GM18498 (cell line): ENCODE results near the gene TNIP2.

ENCODE experiments used
- ATAC-seq: cut with Tn5 transposase; IDR thresholded peaks from one replicate; pipeline ENCODE4 v1.9.1; 2021; ENCODE audit warnings: mild to moderate bottlenecking, moderate library complexity; ENCODE audit not compliant: unreplicated experiment

TNIP2 gene

GRCh38 chr4:2755821-2756690 lies at the start of gene TNIP2:
TNIP2 (minus strand) TSS chr4:2756336; CDS start chr4:2756289, 47 bp downstream.
- peak; percentile 72 for ATAC-seq

DNA sequence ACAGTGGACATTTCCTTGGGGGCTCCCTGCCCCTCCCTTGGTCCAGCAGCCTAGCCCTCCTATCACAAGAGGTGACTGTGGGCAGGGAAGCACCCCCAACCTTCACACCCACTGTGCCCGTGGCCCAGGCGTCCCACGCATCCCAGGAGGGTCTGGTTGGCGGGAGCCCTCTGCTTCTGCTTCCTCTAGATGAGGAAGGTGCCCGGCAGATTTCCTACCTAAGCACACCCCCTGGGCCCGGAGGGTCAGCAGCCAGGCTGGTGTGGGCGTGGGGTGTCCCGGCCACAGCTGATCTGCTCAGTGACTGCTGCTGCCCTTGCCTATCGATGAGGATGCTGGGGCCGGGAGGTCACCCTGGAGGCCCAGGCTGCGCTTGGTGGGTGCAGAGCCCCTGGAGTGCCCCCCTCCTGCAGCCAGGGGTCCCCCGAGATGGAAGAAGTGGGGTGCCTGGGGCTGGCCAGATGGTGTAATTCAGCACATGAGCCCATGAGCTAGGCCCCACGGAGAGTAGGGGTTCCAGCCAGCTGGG lies 48.9 kb upstream of the TNIP2 start:
- ATAC-seq: no peak

DNA sequence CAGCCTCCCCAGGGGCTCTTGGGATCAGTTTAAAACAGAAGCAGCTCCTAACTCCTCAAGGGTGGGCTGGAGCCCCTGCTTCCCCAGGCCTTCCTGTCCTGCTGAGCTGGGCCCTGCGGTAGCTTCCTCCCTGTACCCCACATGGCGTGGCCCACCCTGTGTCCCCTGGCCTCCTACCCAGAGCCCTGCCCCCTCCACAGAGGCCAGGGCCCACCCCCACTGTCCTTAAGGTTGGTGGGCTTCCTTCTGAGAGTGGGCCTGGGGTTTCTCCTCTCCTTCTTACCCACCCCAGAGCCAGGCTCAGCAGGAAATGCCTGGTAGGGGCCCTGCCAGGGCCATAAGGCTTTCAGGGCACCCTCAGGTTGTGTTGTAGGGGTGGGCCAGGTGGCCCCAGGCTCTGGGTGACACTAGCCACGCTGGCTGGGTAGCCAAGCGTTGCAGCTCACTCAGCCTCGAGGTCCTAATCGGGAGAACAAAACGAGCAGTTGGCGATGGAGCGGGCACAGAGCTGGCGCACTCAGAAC lies 48.4 kb upstream of the TNIP2 start:
- no peak for ATAC-seq

- no peak for ATAC-seq
Observed at GRCh38 chr4:2803624-2804448, 47.7 kb upstream of the TNIP2 start.

GRCh38 chr4:2802618-2803531 lies 46.7 kb upstream of the TNIP2 start:
- no peak for ATAC-seq

GRCh38 chr4:2800691-2801596 lies 44.8 kb upstream of the TNIP2 start:
- peak; percentile 30 for ATAC-seq

GRCh38 chr4:2799971-2800690 lies 44.0 kb upstream of the TNIP2 start:
- ATAC-seq: no peak

GRCh38 chr4:2799224-2799911 lies 43.2 kb upstream of the TNIP2 start:
- peak; percentile 7 for ATAC-seq

DNA sequence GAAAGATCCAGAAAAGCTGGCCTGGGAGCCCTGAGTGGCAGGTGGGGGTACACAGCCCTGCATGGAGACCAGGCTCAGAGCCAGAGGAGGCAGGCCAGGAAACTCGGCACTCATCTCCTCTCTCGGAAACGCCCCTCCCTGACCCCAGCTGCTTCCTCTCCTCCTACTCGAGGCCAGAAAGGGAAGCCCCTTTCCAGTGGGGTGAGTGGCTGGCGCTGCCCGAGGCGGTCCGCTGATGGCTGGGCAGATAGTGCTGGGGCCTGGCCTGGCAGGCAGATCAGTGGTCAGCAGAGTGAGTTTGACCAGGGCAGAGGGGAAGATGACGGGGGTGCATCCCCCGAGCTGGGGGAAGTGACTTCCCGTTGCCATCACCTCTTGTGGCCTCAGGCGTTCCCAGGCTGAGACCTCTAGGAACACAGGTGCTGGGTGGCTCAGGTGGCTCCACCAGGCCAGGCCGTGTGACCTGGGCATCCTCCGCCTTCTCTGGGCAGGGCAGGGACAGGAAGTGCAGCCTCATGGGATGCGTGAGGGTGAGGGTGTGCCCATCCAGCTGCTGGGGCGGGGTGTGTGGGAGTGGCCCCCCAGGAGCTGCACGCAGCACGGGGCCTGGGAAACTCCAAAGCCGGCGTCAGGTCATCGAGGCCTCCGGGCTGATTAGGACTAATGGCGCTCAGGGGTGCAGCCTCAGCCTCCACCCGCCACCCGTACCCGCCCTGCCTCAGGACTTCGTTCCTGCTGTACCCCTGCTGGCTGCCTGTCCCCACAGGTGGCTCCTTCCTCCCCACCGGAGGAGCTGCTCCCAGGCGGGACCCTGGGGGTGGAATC lies 42.5 kb upstream of the TNIP2 start:
- peak; percentile 42 for ATAC-seq

GRCh38 chr4:2797545-2798305 lies 41.6 kb upstream of the TNIP2 start:
- no peak for ATAC-seq

DNA sequence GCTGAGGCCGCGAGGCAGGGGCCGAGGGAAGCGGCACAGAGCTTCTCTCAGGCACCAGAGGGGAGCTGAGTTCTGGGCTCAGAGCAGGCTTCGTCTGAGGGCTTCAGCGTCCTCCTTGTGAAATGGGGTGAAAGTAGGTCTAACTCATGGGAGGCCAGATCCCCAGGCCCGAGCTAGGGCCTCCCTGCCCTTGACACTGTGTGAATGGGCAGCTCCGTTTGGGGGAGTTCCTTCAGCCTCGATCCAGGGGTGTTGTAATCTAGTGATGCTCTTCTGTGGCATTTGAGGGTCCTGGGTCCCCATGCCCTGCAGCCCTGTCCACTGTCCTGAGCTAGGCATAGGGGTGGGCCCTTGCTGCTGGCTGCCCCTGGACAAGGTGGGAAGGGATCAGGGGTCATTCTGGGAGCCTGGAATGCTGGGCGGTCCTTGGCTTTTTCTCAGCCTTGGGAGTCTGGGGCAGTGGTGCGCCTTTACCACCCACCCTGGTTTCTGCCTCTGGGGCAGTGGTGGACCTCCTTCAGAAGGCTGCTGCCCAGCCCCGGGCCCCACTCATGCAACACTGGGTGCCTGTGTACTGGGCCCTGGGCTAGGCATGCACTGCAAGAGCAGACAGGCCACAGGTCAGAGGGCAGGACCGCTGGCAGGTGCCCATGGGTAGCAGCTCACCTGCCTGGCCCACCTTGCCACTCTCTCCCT lies 40.9 kb upstream of the TNIP2 start:
- no peak for ATAC-seq

DNA sequence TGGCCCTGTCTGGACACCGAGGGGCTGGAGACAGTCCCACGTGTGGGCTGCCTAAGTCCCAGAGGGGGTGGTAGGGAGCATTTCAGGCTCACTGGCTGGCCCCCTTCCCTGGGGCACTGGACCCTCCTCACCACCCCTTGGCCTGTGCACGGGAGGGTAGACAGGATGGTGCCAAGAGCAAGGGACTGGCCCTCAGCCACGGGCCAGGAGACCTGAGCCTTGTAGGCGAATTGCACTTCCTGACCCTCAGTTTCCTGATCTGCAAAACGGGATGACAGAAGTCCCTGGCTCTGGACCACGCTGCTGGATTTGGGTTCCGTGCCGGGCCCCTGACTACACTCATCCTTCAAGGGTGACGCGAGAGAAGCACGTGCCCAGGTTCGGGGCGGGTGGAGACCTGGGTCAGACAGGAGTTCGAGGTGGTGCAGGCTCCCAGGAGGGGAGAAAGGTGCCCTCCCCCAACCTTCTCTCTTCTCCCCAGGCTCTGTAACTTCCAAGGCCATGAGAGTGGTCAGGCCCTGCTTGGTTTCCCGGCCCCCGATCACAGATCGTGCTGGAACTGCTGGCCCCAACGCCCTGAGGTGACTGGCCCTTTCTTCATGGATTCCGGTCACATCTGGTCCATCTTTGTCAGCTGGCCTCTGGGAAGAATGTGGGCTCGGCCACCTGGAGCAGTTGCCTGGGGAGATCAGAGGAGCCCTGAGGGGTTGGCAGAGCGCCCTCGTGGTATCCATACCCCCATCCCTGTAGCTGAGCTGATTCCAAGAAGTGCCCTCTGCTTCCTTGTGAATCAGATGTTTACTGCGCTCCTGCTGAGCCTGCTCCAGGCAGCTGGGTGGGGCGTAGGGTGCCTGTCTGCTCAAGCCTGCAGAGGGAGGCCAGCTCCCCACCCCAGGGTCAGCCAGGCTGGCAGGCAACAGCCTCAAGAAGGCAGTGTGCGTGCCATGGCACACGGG lies 40.0 kb upstream of the TNIP2 start:
- ATAC-seq: no peak

DNA sequence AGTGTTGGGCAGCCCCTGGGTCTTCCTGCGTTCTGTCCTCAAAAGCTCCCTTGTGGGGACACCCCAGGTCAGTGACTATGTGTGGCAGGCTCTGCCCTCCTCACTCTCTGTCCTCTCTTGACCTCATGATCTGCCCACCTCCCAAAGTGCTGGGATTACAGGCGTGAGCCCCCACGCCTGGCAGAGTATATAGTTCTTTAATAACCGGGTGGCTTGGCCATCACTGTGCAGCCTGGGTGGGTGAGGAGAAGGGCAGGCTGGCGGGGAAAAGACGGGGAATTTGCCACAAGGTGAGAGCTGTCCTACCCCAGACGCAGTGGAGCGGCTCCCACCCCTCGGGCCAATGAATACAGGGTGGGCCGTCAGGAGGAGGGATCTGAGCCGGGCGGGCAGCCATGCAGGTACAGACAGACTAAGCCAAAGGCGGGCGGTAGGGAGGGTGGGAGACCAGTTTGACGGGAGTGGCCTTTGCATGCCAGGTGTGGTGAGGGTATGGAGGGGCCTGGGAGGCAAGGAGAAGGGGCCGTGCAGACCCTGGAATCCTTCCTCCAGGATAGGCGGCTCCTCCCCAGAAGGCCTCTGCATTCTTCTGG lies 39.3 kb upstream of the TNIP2 start:
- no peak for ATAC-seq
